Brain microvascular endothelial cell (primary cell): Measurements from ENCODE around the gene PTPRA.

ENCODE experiments used
- DNase-seq: peaks from one replicate; pipeline ENCODE4 v3.0.0-alpha.2; 2020
- H3K27ac ChIP-seq: fragments of 250-450 bp; sonication (Bioruptor Pico); 2 replicates; pipeline ENCODE4 v1.5.1; 2020; ENCODE audit warnings: mild to moderate bottlenecking, moderate library complexity
- H3K27me3 ChIP-seq: fragments of 250-450 bp; sonication (Bioruptor Pico); replicated peaks from 2 replicates; pipeline ENCODE4 v1.5.1; 2020; ENCODE audit warnings: mild to moderate bottlenecking
- H3K36me3 ChIP-seq: fragments of 250-450 bp; sonication (Bioruptor Pico); replicated peaks from 2 replicates; pipeline ENCODE4 v1.5.1; 2020; ENCODE audit warnings: mild to moderate bottlenecking
- H3K4me3 ChIP-seq: 2 replicates; pipeline ENCODE4 v1.5.1; 2011; ENCODE audit warnings: low read depth, mild to moderate bottlenecking, control low read depth, low read length, moderate library complexity
- CTCF ChIP-seq: IDR thresholded peaks from 2 replicates; pipeline ENCODE4 v1.5.1; 2011; ENCODE audit warnings: low read depth, mild to moderate bottlenecking, moderate library complexity, low read length, control low read depth, inconsistent platforms; ENCODE audit errors: missing control alignments
- in situ Hi-C: cut with HindIII; loops from 2 replicates; pipeline ENCODE4 v1.10.0; 2017; ENCODE audit warnings: low sequenced_read_pairs, low pct_ligation_motif_present

The PTPRA gene

GRCh38 chr20:2838847-2839671, 34.2 kb upstream of the PTPRA start:
- TF ChIP-seq CTCF = no peak
- DNase-seq = no peak
- Histone ChIP-seq H3K36me3 (peaks cover 2% of the 10 kb centered on the region), H3K4me3 (no peak overlapping the region), H3K27me3 (no peaks in the 10 kb centered on the region), H3K27ac (no peak overlapping the region)
- in situ Hi-C loops = no loop called here

- TF ChIP-seq CTCF = no peak
- no peak overlapping the region for H3K27ac ChIP-seq
- H3K27me3 ChIP-seq = no peaks in the 10 kb centered on the region
- peaks cover 2% of the 10 kb centered on the region for H3K36me3 ChIP-seq
- peak overlapping the region; percentile 82 for H3K4me3 ChIP-seq
- DNase-seq = no peak
- in situ Hi-C loops = no loop called here
These were observed 33.5 kb upstream of the PTPRA start for GRCh38 chr20:2839732-2840137.

GRCh38 chr20:2840138-2840966, 32.9 kb upstream of the PTPRA start, which contains the start of the genes PCED1A and VPS16:
TSS of gene PCED1A (minus strand) at chr20:2840655. CDS start at chr20:2839912, 743 bp downstream.
TSS of gene VPS16 (plus strand) at chr20:2840745. CDS start at chr20:2840775, 30 bp downstream.
- no peaks in the 10 kb centered on the region for H3K27me3 ChIP-seq
- H3K27ac ChIP-seq = peak within 1 kb of the TSS; percentile 90
- H3K4me3 ChIP-seq = peak within 1 kb of the TSS; percentile 82
- TF ChIP-seq CTCF = no peak
- DNase-seq = peak; percentile 83
- H3K36me3 ChIP-seq = peaks cover 2% of the 10 kb centered on the region
- in situ Hi-C loops = no loop called here

GRCh38 chr20:2840967-2841531, 32.2 kb upstream of the PTPRA start:
- peak; percentile 62 for DNase-seq
- TF ChIP-seq CTCF = no peak
- Histone ChIP-seq H3K27me3 (no peaks in the 10 kb centered on the region), H3K4me3 (peak overlapping the region; percentile 82), H3K27ac (peak overlapping the region; percentile 15), H3K36me3 (peaks cover 2% of the 10 kb centered on the region)
- in situ Hi-C loops = no loop called here

- no peak for DNase-seq
- Histone ChIP-seq H3K4me3 (no peak overlapping the region), H3K36me3 (no peaks in the 10 kb centered on the region), H3K27me3 (no peaks in the 10 kb centered on the region), H3K27ac (no peak overlapping the region)
- no peak for TF ChIP-seq CTCF
- in situ Hi-C loops = no loop called here
These were observed 27.7 kb upstream of the PTPRA start for GRCh38 chr20:2845607-2846006.
